ENCODE measurements around the gene CYSRT1. TPM values are rescaled to one million over a fixed set of nuclear protein-coding genes. Genes with fewer than 3 reads are reported as not detected.

CYSRT1 gene
- total RNA-seq, 1 donor from 2014 or later: 3.9 TPM

DNA sequence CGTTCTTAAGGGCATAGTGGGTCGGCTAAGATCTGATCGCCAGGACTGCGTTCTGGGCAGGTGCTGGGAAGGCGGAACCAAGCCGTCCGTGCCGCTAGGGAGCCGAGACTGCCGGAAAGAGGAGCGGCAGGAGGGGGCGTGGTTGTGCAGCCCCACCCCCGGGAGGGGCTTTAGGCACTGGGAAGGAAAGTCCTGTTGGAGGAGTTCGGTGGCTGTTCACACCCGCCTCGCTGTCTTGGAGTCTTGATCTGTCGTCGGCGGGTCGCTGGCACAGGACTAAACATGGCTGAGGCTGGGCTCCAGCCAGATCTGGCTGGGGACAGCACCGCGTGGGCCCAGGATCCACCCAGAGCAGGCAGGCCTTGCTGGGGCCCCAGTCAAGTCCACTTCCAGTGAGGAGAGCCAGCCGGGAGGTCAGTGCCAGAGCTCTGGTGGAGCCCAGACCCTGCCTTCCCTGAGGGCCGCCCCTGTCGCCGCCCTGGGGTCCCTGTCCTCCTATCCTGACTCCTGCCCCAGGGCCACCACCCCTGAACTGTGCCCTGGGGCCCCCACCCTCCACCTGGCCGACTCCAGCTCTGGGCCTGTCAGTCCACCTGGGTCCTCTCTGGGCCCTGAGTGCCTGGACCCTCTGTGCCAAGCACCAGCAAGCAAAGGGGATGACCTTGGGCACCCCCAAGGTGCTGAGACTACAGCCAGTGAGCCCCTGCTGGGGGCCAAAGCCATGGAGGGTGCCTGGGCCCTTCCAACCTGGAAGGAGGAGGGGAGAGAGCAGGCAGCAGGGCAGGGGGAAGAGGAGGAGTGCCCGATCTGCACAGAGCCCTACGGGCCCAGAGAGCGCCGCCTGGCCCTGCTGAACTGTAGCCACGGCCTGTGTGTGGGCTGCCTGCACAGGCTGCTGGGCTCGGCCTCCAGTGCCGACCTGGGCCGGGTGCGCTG is 7.4 kb upstream of the CYSRT1 start:
- no peaks in the 10 kb centered on the region for H3K27me3 ChIP-seq (ENCODE audit: control insufficient read depth, insufficient read depth, low read length)
- FAIRE-seq (peak; percentile 55), DNase-seq (ENCODE audit: low read depth) (peak; percentile 59)
- TF ChIP-seq, protein P1, sequence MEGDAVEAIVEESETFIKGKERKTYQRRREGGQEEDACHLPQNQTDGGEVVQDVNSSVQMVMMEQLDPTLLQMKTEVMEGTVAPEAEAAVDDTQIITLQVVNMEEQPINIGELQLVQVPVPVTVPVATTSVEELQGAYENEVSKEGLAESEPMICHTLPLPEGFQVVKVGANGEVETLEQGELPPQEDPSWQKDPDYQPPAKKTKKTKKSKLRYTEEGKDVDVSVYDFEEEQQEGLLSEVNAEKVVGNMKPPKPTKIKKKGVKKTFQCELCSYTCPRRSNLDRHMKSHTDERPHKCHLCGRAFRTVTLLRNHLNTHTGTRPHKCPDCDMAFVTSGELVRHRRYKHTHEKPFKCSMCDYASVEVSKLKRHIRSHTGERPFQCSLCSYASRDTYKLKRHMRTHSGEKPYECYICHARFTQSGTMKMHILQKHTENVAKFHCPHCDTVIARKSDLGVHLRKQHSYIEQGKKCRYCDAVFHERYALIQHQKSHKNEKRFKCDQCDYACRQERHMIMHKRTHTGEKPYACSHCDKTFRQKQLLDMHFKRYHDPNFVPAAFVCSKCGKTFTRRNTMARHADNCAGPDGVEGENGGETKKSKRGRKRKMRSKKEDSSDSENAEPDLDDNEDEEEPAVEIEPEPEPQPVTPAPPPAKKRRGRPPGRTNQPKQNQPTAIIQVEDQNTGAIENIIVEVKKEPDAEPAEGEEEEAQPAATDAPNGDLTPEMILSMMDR (IDR thresholded peaks at IDR 0.05; ENCODE audit: insufficient read depth, low read length, severe bottlenecking): peak; percentile 10
- peaks cover 6% of the 10 kb centered on the region for H3K36me3 ChIP-seq (ENCODE audit: control insufficient read depth, insufficient read depth, low read length)
- peak overlapping the region; percentile 31 for H3K4me3 ChIP-seq (ENCODE audit: low read depth, low read length)

- Histone ChIP-seq H3K27me3 (ENCODE audit: control insufficient read depth, insufficient read depth, low read length) (no peaks in the 10 kb centered on the region), H3K36me3 (ENCODE audit: control insufficient read depth, insufficient read depth, low read length) (peaks cover 6% of the 10 kb centered on the region), H3K4me3 (ENCODE audit: low read depth, low read length) (no peak overlapping the region)
- TF ChIP-seq, protein P1 (IDR thresholded peaks at IDR 0.05; ENCODE audit: insufficient read depth, low read length, severe bottlenecking): no peak
- DNase-seq (ENCODE audit: low read depth) (no peak), FAIRE-seq (no peak)
Measured at GRCh38 chr9:137218212-137218753, 6.7 kb upstream of the CYSRT1 start.

DNA sequence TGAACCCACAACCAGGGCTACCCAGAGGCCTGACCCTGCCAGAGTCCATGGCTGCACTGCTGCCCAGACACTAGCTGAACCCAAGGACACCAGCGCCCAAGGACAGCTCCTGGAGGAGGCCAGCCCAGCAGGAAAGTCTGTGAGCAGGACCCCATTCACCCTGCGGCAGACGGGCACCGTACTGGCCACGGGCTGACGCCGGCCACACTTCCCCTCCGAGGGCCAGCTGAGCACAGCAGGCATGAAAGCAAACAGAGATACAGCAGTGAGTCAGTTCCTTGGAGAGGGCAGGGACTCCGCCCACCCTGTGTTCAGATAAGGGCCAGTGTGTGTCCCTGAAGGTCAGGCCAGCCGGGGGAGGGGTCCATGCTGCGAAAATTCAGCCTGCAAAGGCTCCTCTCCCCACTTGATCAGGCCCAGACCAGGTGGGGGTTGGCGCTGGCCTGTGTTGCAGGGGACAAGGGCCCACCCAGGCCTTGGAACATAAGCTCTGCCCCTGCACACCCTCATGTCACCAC is 6.2 kb upstream of the CYSRT1 start:
- TF ChIP-seq, protein P1 (IDR thresholded peaks at IDR 0.05; ENCODE audit: insufficient read depth, low read length, severe bottlenecking): no peak
- peak; percentile 42 for DNase-seq (ENCODE audit: low read depth)
- H3K36me3 ChIP-seq (ENCODE audit: control insufficient read depth, insufficient read depth, low read length): peaks cover 4% of the 10 kb centered on the region
- H3K4me3 ChIP-seq (ENCODE audit: low read depth, low read length): no peak overlapping the region
- H3K27me3 ChIP-seq (ENCODE audit: control insufficient read depth, insufficient read depth, low read length): no peaks in the 10 kb centered on the region
- no peak for FAIRE-seq

GRCh38 chr9:137219757-137220316 is 5.1 kb upstream of the CYSRT1 start:
- Histone ChIP-seq H3K27me3 (ENCODE audit: control insufficient read depth, insufficient read depth, low read length) (no peaks in the 10 kb centered on the region), H3K36me3 (ENCODE audit: control insufficient read depth, insufficient read depth, low read length) (peaks cover 4% of the 10 kb centered on the region), H3K4me3 (ENCODE audit: low read depth, low read length) (no peak overlapping the region)
- TF ChIP-seq, protein P1 (IDR thresholded peaks at IDR 0.05; ENCODE audit: insufficient read depth, low read length, severe bottlenecking): no peak
- DNase-seq (ENCODE audit: low read depth): no peak
- FAIRE-seq: no peak

DNA sequence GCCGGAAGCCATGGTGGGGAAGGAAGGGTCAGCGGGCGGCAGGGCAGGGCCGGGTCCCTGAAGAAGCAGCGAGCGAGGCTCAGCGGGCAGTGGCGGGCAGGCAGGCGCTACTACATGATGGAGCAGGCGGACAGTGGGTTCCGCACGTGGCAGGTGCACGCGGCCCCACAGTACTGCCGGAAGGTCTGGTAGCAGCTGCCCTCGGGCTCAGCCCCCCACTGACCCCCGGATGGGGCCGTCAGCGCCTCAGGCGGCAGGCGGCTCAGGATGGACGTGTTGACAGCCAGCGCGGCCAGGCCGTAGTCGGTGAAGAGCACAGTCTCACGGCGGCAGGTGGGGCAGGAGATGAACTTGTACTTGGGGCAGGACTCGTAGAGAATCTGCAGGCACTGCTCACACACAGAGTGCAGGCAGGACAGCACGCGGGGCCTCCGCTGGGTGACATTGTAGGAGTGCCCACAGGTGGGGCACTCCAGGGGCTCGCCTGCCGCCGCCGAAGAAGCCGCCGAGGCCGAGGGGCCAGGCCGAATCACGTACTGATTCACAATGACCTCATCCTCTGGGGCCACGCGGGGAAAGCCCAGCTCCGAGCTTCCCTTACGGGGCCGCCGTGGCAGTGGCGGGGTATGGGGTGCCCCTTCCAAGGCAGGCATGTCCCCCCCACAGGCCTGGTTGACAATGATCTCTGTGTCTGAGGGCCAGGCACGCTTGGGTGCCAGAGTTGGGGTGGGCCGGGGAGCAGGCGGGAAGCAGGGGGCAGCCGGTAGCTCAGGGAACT is 4.5 kb upstream of the CYSRT1 start:
- peaks cover 4% of the 10 kb centered on the region for H3K36me3 ChIP-seq (ENCODE audit: control insufficient read depth, insufficient read depth, low read length)
- no peak for DNase-seq (ENCODE audit: low read depth)
- no peak overlapping the region for H3K4me3 ChIP-seq (ENCODE audit: low read depth, low read length)
- no peaks in the 10 kb centered on the region for H3K27me3 ChIP-seq (ENCODE audit: control insufficient read depth, insufficient read depth, low read length)
- TF ChIP-seq, protein P1 (IDR thresholded peaks at IDR 0.05; ENCODE audit: insufficient read depth, low read length, severe bottlenecking): no peak
- no peak for FAIRE-seq
